ENCODE data around the gene VWA8.

GRCh38 chr13:41680900-41681299 is 280.0 kb downstream of the VWA8 start:
- TF ChIP-seq CTCF (IDR thresholded peaks at IDR 0.05 in 8 of 11, conservative IDR thresholded peaks at IDR 0.05 in 3 of 11) (no peak), POLR2A (IDR thresholded peaks at IDR 0.05) (no peak), POLR2AphosphoS5 (IDR thresholded peaks at IDR 0.05) (no peak)
